ENCODE results near the gene SLC12A7.

SLC12A7 gene

DNA sequence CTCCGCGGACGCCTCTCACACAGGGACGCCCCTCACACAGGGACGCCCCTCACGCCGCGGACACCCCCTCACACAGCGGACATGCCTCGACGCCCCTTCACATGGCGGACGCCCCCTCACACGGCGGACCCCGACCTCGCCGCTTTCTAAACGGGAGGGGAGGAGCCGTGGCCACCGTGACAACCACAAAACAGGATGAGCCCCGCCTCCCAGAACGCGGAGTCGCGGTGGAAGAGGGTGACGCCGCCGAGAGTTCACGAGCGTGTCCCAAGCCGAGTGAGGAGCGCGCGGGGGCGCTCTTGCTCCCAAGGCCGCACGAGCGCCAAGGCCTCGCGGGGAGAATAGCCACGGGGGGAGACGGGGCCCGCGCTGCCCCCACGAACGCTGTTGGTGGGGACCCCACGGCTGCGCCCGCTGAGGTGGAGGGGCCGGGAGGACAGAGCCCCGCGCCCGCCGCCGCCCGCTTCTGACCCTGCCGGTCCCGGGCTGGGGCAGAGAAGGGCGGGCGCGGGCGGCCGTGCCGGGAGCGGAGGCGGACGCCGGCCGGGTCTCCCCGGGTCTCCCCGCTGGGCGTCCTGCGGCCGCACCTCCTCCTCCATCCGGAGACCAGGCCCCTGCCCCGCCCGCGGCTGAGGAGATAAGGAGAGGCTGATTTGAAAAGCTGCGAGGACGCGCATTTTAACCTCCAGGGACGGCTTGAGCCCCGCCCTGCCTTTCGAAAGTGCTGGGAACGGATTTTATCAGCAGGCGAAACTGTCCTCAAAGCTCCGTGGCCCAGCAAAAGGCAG is 107.2 kb downstream of the SLC12A7 start (continued):
- TF ChIP-seq, protein P1, sequence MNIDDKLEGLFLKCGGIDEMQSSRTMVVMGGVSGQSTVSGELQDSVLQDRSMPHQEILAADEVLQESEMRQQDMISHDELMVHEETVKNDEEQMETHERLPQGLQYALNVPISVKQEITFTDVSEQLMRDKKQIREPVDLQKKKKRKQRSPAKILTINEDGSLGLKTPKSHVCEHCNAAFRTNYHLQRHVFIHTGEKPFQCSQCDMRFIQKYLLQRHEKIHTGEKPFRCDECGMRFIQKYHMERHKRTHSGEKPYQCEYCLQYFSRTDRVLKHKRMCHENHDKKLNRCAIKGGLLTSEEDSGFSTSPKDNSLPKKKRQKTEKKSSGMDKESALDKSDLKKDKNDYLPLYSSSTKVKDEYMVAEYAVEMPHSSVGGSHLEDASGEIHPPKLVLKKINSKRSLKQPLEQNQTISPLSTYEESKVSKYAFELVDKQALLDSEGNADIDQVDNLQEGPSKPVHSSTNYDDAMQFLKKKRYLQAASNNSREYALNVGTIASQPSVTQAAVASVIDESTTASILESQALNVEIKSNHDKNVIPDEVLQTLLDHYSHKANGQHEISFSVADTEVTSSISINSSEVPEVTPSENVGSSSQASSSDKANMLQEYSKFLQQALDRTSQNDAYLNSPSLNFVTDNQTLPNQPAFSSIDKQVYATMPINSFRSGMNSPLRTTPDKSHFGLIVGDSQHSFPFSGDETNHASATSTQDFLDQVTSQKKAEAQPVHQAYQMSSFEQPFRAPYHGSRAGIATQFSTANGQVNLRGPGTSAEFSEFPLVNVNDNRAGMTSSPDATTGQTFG (tag by site-specific recombination; IDR thresholded peaks at IDR 0.05; ENCODE audit: borderline replicate concordance) = no peak
- TF ChIP-seq ZBTB8A (tag by site-specific recombination; IDR thresholded peaks at IDR 0.05) = peak; percentile 70
- no peak for TF ChIP-seq ZNF571 (tag by site-specific recombination; IDR thresholded peaks at IDR 0.05)
- no peak for TF ChIP-seq ZNF24 (tag by site-specific recombination; IDR thresholded peaks at IDR 0.05)
- TF ChIP-seq, protein P2, sequence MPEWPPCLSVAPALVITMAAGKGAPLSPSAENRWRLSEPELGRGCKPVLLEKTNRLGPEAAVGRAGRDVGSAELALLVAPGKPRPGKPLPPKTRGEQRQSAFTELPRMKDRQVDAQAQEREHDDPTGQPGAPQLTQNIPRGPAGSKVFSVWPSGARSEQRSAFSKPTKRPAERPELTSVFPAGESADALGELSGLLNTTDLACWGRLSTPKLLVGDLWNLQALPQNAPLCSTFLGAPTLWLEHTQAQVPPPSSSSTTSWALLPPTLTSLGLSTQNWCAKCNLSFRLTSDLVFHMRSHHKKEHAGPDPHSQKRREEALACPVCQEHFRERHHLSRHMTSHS (tag by site-specific recombination; IDR thresholded peaks at IDR 0.05) = no peak
- no peak for TF ChIP-seq ZNF138 (tag by site-specific recombination; IDR thresholded peaks at IDR 0.05; ENCODE audit: borderline replicate concordance)
- TF ChIP-seq ZNF449 (tag by site-specific recombination; IDR thresholded peaks at IDR 0.05) = no peak
- TF ChIP-seq ZNF341 (tag by site-specific recombination; IDR thresholded peaks at IDR 0.05; ENCODE audit: low read depth) = no peak

GRCh38 chr5:1003296-1003937 is 108.4 kb downstream of the SLC12A7 start:
- ChIA-PET CTCF (interaction anchor here (1.0 kb wide), 1 partner anchor 80 kb away, joined by 3 read pairs; no protein-coding TSS in a partner anchor), POLR2A (no interaction called here)
- H3K27ac ChIP-seq (ENCODE audit: extremely low read depth, low read depth, low read length) = peak overlapping the region; percentile 63; the same call in 1 of the 2 replicates
- no peak overlapping the region for H3K4me3 ChIP-seq (ENCODE audit: low read depth, low read length)
- no peaks in the 10 kb centered on the region for H3K9me3 ChIP-seq (ENCODE audit: control insufficient read depth, insufficient read depth, low read depth, low read length)
- no peaks in the 10 kb centered on the region for H3K36me3 ChIP-seq (ENCODE audit: control insufficient read depth in 2 of 2, insufficient read depth in 1 of 2, low read length in 2 of 2)
- peaks cover 15% of the 10 kb centered on the region for H3K4me1 ChIP-seq (ENCODE audit: control insufficient read depth, insufficient read depth, low read length)
- TF ChIP-seq ZNF2 (tag by site-specific recombination; IDR thresholded peaks at IDR 0.05) = 0 out of 2 replicates have a peak, but pooled peaks have one; percentile 13
- peak; percentile 97 for TF ChIP-seq SP7 (tag by site-specific recombination; IDR thresholded peaks at IDR 0.05)
- TF ChIP-seq ZNF843 (tag by site-specific recombination; IDR thresholded peaks at IDR 0.05) = 0 out of 2 replicates have a peak, but pooled peaks have one; percentile 49
- TF ChIP-seq SP2 (tag by site-specific recombination; IDR thresholded peaks at IDR 0.05) = 0 out of 2 replicates have a peak, but pooled peaks have one; percentile 9
- TF ChIP-seq, protein P3, sequence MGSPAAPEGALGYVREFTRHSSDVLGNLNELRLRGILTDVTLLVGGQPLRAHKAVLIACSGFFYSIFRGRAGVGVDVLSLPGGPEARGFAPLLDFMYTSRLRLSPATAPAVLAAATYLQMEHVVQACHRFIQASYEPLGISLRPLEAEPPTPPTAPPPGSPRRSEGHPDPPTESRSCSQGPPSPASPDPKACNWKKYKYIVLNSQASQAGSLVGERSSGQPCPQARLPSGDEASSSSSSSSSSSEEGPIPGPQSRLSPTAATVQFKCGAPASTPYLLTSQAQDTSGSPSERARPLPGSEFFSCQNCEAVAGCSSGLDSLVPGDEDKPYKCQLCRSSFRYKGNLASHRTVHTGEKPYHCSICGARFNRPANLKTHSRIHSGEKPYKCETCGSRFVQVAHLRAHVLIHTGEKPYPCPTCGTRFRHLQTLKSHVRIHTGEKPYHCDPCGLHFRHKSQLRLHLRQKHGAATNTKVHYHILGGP (tag by site-specific recombination; IDR thresholded peaks at IDR 0.05) = peak; percentile 93
- peak; percentile 34; the same call in 1 of the 2 replicates for TF ChIP-seq ZNF558 (tag by site-specific recombination; IDR thresholded peaks at IDR 0.05)
- TF ChIP-seq, protein P4, sequence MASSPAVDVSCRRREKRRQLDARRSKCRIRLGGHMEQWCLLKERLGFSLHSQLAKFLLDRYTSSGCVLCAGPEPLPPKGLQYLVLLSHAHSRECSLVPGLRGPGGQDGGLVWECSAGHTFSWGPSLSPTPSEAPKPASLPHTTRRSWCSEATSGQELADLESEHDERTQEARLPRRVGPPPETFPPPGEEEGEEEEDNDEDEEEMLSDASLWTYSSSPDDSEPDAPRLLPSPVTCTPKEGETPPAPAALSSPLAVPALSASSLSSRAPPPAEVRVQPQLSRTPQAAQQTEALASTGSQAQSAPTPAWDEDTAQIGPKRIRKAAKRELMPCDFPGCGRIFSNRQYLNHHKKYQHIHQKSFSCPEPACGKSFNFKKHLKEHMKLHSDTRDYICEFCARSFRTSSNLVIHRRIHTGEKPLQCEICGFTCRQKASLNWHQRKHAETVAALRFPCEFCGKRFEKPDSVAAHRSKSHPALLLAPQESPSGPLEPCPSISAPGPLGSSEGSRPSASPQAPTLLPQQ (tag by site-specific recombination; IDR thresholded peaks at IDR 0.05) = peak; percentile 73; the same call in 1 of the 2 replicates
- peak; percentile 29; the same call in 1 of the 2 replicates for TF ChIP-seq YY2 (tag by site-specific recombination; IDR thresholded peaks at IDR 0.05)
- TF ChIP-seq ZNF133 (tag by site-specific recombination; IDR thresholded peaks at IDR 0.05) = no peak
- peak; percentile 21; the same call in 1 of the 2 replicates for TF ChIP-seq PBX3 (CRISPR knock-in tag; IDR thresholded peaks at IDR 0.05)
- no peak for TF ChIP-seq ZNF768 (tag by site-specific recombination; IDR thresholded peaks at IDR 0.05)
- TF ChIP-seq, protein P5, sequence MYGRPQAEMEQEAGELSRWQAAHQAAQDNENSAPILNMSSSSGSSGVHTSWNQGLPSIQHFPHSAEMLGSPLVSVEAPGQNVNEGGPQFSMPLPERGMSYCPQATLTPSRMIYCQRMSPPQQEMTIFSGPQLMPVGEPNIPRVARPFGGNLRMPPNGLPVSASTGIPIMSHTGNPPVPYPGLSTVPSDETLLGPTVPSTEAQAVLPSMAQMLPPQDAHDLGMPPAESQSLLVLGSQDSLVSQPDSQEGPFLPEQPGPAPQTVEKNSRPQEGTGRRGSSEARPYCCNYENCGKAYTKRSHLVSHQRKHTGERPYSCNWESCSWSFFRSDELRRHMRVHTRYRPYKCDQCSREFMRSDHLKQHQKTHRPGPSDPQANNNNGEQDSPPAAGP (tag by site-specific recombination; IDR thresholded peaks at IDR 0.05) = peak; percentile 51; the same call in 1 of the 2 replicates
